Karpas-422 (cell line): ENCODE results near the gene GRAMD2A. TPM values are rescaled to one million over a fixed set of nuclear protein-coding genes. Genes with fewer than 3 reads are reported as not detected.
"Not testable (repeated sequence)": the region's sequence is repeated elsewhere in the genome, so short reads cannot be mapped to it uniquely, and the experiment has no call there.

Experiments
- DNase-seq: peaks from one replicate; pipeline ENCODE4 v3.0.0-alpha.2; 2015
- H2AFZ ChIP-seq: fragments of 200-600 bp; sonication (generic); 2 replicates; pipeline ENCODE4 v1.6.1; 2014; ENCODE audit warnings: antibody characterized with exemption, low read length, mixed read lengths
- H3K27ac ChIP-seq: fragments of 200-600 bp; sonication (generic); 2 replicates; pipeline ENCODE4 v1.5.1; 2014; ENCODE audit warnings: mild to moderate bottlenecking, low read length, moderate library complexity
- H3K27me3 ChIP-seq: fragments of 200-600 bp; sonication (generic); 2 replicates; pipeline ENCODE4 v1.6.1; 2014; ENCODE audit warnings: low read length, mixed read lengths
- H3K36me3 ChIP-seq: fragments of 200-600 bp; sonication (generic); 2 replicates; pipeline ENCODE4 v1.6.1; 2014; ENCODE audit warnings: low read length, mixed read lengths; ENCODE audit not compliant: insufficient read depth
- H3K4me1 ChIP-seq: fragments of 200-600 bp; sonication (generic); 2 replicates; pipeline ENCODE4 v1.6.1; 2014; ENCODE audit warnings: mild to moderate bottlenecking, low read length, mixed read lengths
- H3K4me2 ChIP-seq: fragments of 200-600 bp; sonication (generic); 2 replicates; pipeline ENCODE4 v1.6.1; 2014; ENCODE audit warnings: low read length, low read depth, mild to moderate bottlenecking; ENCODE audit not compliant: poor library complexity, severe bottlenecking
- H3K4me3 ChIP-seq: fragments of 200-600 bp; sonication (generic); 2 replicates; pipeline ENCODE4 v1.5.1; 2014; ENCODE audit warnings: mild to moderate bottlenecking, antibody characterized with exemption, low read length, mixed read lengths
- H3K79me2 ChIP-seq: fragments of 200-600 bp; sonication (generic); 2 replicates; pipeline ENCODE4 v1.6.1; 2014; ENCODE audit warnings: mild to moderate bottlenecking, low read length, mixed read lengths
- H3K9ac ChIP-seq: fragments of 200-600 bp; sonication (generic); 2 replicates; pipeline ENCODE4 v1.6.0; 2014; ENCODE audit warnings: low read length
- H3K9me2 ChIP-seq: fragments of 200-600 bp; sonication (generic), shearing (Covaris generic); replicated peaks from 2 replicates; pipeline ENCODE4 v1.6.0; 2014; ENCODE audit warnings: mild to moderate bottlenecking, low read length, moderate library complexity; ENCODE audit not compliant: insufficient read depth
- H3K9me3 ChIP-seq: fragments of 300-700, 200-600 bp; sonication (generic); 2 replicates; pipeline ENCODE4 v1.6.1; 2014; ENCODE audit warnings: low read length, mixed read lengths
- H4K20me1 ChIP-seq: fragments of 200-600 bp; sonication (generic); 2 replicates; pipeline ENCODE4 v1.6.1; 2014; ENCODE audit warnings: mild to moderate bottlenecking, antibody characterized with exemption, low read length, low read depth; ENCODE audit not compliant: insufficient read depth
- total RNA-seq: library from RNA; depleted of rRNA; stranded (reverse); fragments of >200 nt; shearing (Covaris generic); gene quantifications from 2 replicates; pipeline ENCODE4 v1.2.3, GENCODE V29; 2014; ENCODE audit warnings: low replicate concordance

GRAMD2A gene
- total RNA-seq, 1 experiment from 2014 or later = not detected

- Histone ChIP-seq H3K9me2 (no peaks in the 10 kb centered on the region), H3K9me3 (no peaks in the 10 kb centered on the region), H3K36me3 (no peaks in the 10 kb centered on the region), H3K4me1 (no peaks in the 10 kb centered on the region), H3K9ac (no peak overlapping the region), H2AFZ (no peak overlapping the region), H4K20me1 (no peaks in the 10 kb centered on the region), H3K79me2 (no peaks in the 10 kb centered on the region), H3K27me3 (no peaks in the 10 kb centered on the region), H3K27ac (no peak overlapping the region), H3K4me3 (no peak overlapping the region), H3K4me2 (no peak overlapping the region)
- DNase-seq = no peak
Observed at GRCh38 chr15:72176743-72177142, 20.8 kb downstream of the GRAMD2A start.

- Histone ChIP-seq H3K36me3 (no peaks in the 10 kb centered on the region), H3K9me2 (no peaks in the 10 kb centered on the region), H3K4me1 (no peaks in the 10 kb centered on the region)
Observed at GRCh38 chr15:72176159-72176558, 21.4 kb downstream of the GRAMD2A start.

GRCh38 chr15:72175186-72176044 lies 22.2 kb downstream of the GRAMD2A start:
- Histone ChIP-seq H2AFZ (no peak overlapping the region), H3K9me2 (no peaks in the 10 kb centered on the region), H3K4me3 (no peak overlapping the region), H3K9ac (no peak overlapping the region), H3K4me1 (no peaks in the 10 kb centered on the region), H3K27ac (no peak overlapping the region), H3K27me3 (no peaks in the 10 kb centered on the region), H3K4me2 (no peak overlapping the region), H4K20me1 (no peaks in the 10 kb centered on the region), H3K9me3 (no peaks in the 10 kb centered on the region), H3K79me2 (no peaks in the 10 kb centered on the region), H3K36me3 (no peaks in the 10 kb centered on the region)
- no peak for DNase-seq

More at GRCh38 chr15:72176159-72176558, 21.4 kb downstream of the GRAMD2A start:
- Histone ChIP-seq H3K79me2 (no peaks in the 10 kb centered on the region), H3K27ac (no peak overlapping the region), H3K4me2 (no peak overlapping the region), H2AFZ (no peak overlapping the region), H3K9me3 (no peaks in the 10 kb centered on the region), H3K9ac (no peak overlapping the region), H4K20me1 (no peaks in the 10 kb centered on the region), H3K27me3 (no peaks in the 10 kb centered on the region), H3K4me3 (no peak overlapping the region)
- no peak for DNase-seq

- Histone ChIP-seq H3K27ac (no peak overlapping the region), H3K9me2 (no peaks in the 10 kb centered on the region), H3K4me2 (no peak overlapping the region), H3K4me3 (no peak overlapping the region), H3K36me3 (no peaks in the 10 kb centered on the region), H3K9me3 (no peaks in the 10 kb centered on the region), H3K79me2 (no peaks in the 10 kb centered on the region), H3K9ac (no peak overlapping the region), H4K20me1 (no peaks in the 10 kb centered on the region), H2AFZ (no peak overlapping the region), H3K4me1 (no peaks in the 10 kb centered on the region), H3K27me3 (no peaks in the 10 kb centered on the region)
- DNase-seq = no peak
Observed at GRCh38 chr15:72174551-72175165, 22.9 kb downstream of the GRAMD2A start.

- Histone ChIP-seq H3K4me2 (no peak overlapping the region), H3K27me3 (no peaks in the 10 kb centered on the region), H3K4me1 (no peaks in the 10 kb centered on the region), H3K27ac (no peak overlapping the region), H2AFZ (no peak overlapping the region), H3K4me3 (no peak overlapping the region), H4K20me1 (no peaks in the 10 kb centered on the region), H3K9ac (no peak overlapping the region), H3K9me2 (no peaks in the 10 kb centered on the region), H3K9me3 (no peaks in the 10 kb centered on the region), H3K79me2 (no peaks in the 10 kb centered on the region), H3K36me3 (no peaks in the 10 kb centered on the region)
- no peak for DNase-seq
Observed at GRCh38 chr15:72173864-72174550, 23.6 kb downstream of the GRAMD2A start.

GRCh38 chr15:72173401-72173800 lies 24.2 kb downstream of the GRAMD2A start:
- Histone ChIP-seq H3K9me3 (no peaks in the 10 kb centered on the region), H4K20me1 (no peaks in the 10 kb centered on the region), H3K9ac (no peak overlapping the region), H3K27ac (no peak overlapping the region), H3K9me2 (no peaks in the 10 kb centered on the region), H3K27me3 (no peaks in the 10 kb centered on the region), H3K36me3 (no peaks in the 10 kb centered on the region), H3K4me1 (no peaks in the 10 kb centered on the region), H3K4me3 (no peak overlapping the region), H2AFZ (no peak overlapping the region), H3K4me2 (no peak overlapping the region), H3K79me2 (no peaks in the 10 kb centered on the region)
- no peak for DNase-seq

GRCh38 chr15:72172796-72173195 lies 24.8 kb downstream of the GRAMD2A start:
- Histone ChIP-seq H2AFZ (no peak overlapping the region), H3K4me3 (no peak overlapping the region), H3K9ac (no peak overlapping the region), H3K79me2 (no peaks in the 10 kb centered on the region), H3K9me3 (no peaks in the 10 kb centered on the region), H3K27ac (no peak overlapping the region), H3K4me2 (no peak overlapping the region), H3K9me2 (no peaks in the 10 kb centered on the region), H4K20me1 (no peaks in the 10 kb centered on the region), H3K36me3 (no peaks in the 10 kb centered on the region), H3K4me1 (no peaks in the 10 kb centered on the region), H3K27me3 (no peaks in the 10 kb centered on the region)
- DNase-seq = no peak

GRCh38 chr15:72171978-72172377 lies 25.6 kb downstream of the GRAMD2A start:
- H3K4me2 ChIP-seq, H3K4me3 ChIP-seq, H4K20me1 ChIP-seq, DNase-seq, H3K4me1 ChIP-seq, H3K27ac ChIP-seq, H3K36me3 ChIP-seq, H3K9me2 ChIP-seq, H3K27me3 ChIP-seq, H3K9me3 ChIP-seq, H2AFZ ChIP-seq, H3K9ac ChIP-seq, H3K79me2 ChIP-seq: not testable (repeated sequence)
